AG04450 (cell line): ENCODE measurements around the gene OTUD5. TPM values are rescaled to one million over a fixed set of nuclear protein-coding genes. Genes with fewer than 3 reads are reported as not detected.

ENCODE experiments used
- CTCF ChIA-PET: fragments of 300-600, 350-600 bp; formaldehyde crosslinking; extraction: SDS; loops from one replicate; lab custom pipeline; 2022; ENCODE audit warnings: antibody characterized with exemption, inconsistent platforms; lab: Charles Lee
- POLR2A ChIA-PET: fragments of 350-600 bp; formaldehyde crosslinking; extraction: SDS; loops from one replicate; lab custom pipeline; 2021; ENCODE audit warnings: antibody characterized with exemption, inconsistent platforms; lab: Yijun Ruan, JAX
- DNase-seq: peaks from one replicate; pipeline ENCODE4 v3.0.0-alpha.2; 2011; ENCODE audit warnings: low read depth, low spot score
- H3K27ac ChIP-seq: one replicate; pipeline ENCODE4 v1.5.1; 2012; ENCODE audit warnings: low read depth, low read length, control low read depth
- H3K27me3 ChIP-seq: one replicate; pipeline ENCODE4 v1.6.0; 2012; ENCODE audit warnings: low read length; ENCODE audit not compliant: control insufficient read depth, insufficient read depth
- H3K4me3 ChIP-seq: 2 replicates; pipeline ENCODE4 v1.5.1; 2011; ENCODE audit warnings: mild to moderate bottlenecking, low read depth, low read length, control low read depth
- H3K9me3 ChIP-seq: 2 replicates; pipeline ENCODE4 v1.5.1; 2012; ENCODE audit warnings: low read length; ENCODE audit not compliant: control insufficient read depth, insufficient read depth
- CTCF ChIP-seq: IDR thresholded peaks from 2 replicates; pipeline ENCODE4 v1.5.1; 2011; ENCODE audit warnings: low read depth, low read length, control low read depth, inconsistent platforms
- polyA plus RNA-seq: library from polyadenylated mRNA; depleted of rRNA; stranded (reverse); fragments of >200 nt; gene quantifications from 2 replicates; pipeline ENCODE4 v1.2.3, GENCODE V29; 2011

Gene OTUD5
- polyA plus RNA-seq, 1 experiment: 52.0 TPM

GRCh38 chrX:48893556-48894348, 63.7 kb downstream of the OTUD5 start:
- no peak overlapping the region for H3K27ac ChIP-seq
- H3K27me3 ChIP-seq: no peaks in the 10 kb centered on the region
- POLR2A ChIA-PET: no interaction called here
- no peaks in the 10 kb centered on the region; the same call in 1 of the 2 replicates for H3K9me3 ChIP-seq
- CTCF ChIA-PET: no interaction called here
- TF ChIP-seq CTCF: no peak
- no peak overlapping the region for H3K4me3 ChIP-seq
- DNase-seq: no peak

- POLR2A ChIA-PET: no interaction called here
- no peak overlapping the region for H3K27ac ChIP-seq
- H3K27me3 ChIP-seq: no peaks in the 10 kb centered on the region
- no peak for DNase-seq
- no peak for TF ChIP-seq CTCF
- no peak overlapping the region for H3K4me3 ChIP-seq
- no peaks in the 10 kb centered on the region; the same call in 1 of the 2 replicates for H3K9me3 ChIP-seq
- CTCF ChIA-PET: no interaction called here
Observed at GRCh38 chrX:48892896-48893295, 64.5 kb downstream of the OTUD5 start.

- H3K4me3 ChIP-seq: peak overlapping the region; percentile 55
- no peaks in the 10 kb centered on the region for H3K9me3 ChIP-seq
- ChIA-PET CTCF (interaction anchor here (0.6 to 1.5 kb wide), 7 partner anchors 9 to 369 kb away, joined by 3 to 5 read pairs (median 4); partner anchors contain the start of gene SLC35A2), POLR2A (interaction anchor here (1.0 kb wide), 3 partner anchors 71 to 155 kb away, joined by 3 to 4 read pairs (median 3); no protein-coding TSS in a partner anchor)
- DNase-seq: no peak
- TF ChIP-seq CTCF: peak; percentile 49
- no peak overlapping the region for H3K27ac ChIP-seq
- no peaks in the 10 kb centered on the region for H3K27me3 ChIP-seq
Observed at GRCh38 chrX:48891402-48892288, 65.8 kb downstream of the OTUD5 start.

GRCh38 chrX:48890934-48891401, 66.4 kb downstream of the OTUD5 start:
- no peak overlapping the region for H3K27ac ChIP-seq
- ChIA-PET CTCF (interaction anchor here (0.6 to 1.5 kb wide), 8 partner anchors 9 to 1112 kb away, joined by 3 to 5 read pairs (median 4); partner anchors contain the start of gene SLC35A2), POLR2A (interaction anchor here (1.0 kb wide), 3 partner anchors 70 to 154 kb away, joined by 3 to 4 read pairs (median 3); no protein-coding TSS in a partner anchor)
- TF ChIP-seq CTCF: no peak
- no peak for DNase-seq
- H3K4me3 ChIP-seq: peak overlapping the region; percentile 55
- no peaks in the 10 kb centered on the region for H3K9me3 ChIP-seq
- H3K27me3 ChIP-seq: no peaks in the 10 kb centered on the region
